SK-N-SH treated with all-trans-retinoic acid at 6 μM for 48 hours (cell line): ENCODE results near the gene GNG2.

Experiments
- ARNTL ChIP-seq: fragments of 450-650 bp; formaldehyde crosslinking; IDR thresholded peaks from 2 replicates; pipeline ENCODE4 v1.5.0; 2020; ENCODE audit warnings: low read depth, mild to moderate bottlenecking, moderate library complexity, borderline replicate concordance
- CSDC2 ChIP-seq: fragments of 250-450 bp; sonication (Bioruptor Pico); IDR thresholded peaks from 2 replicates; pipeline ENCODE4 v1.5.0; 2020; ENCODE audit warnings: mild to moderate bottlenecking, moderate library complexity
- ESRRG ChIP-seq: fragments of 250-450 bp; sonication (Bioruptor Pico); IDR thresholded peaks from 2 replicates; pipeline ENCODE4 v1.6.1; 2021; ENCODE audit warnings: mild to moderate bottlenecking
- GLIS3 ChIP-seq: fragments of 250-450 bp; sonication (Bioruptor Pico); IDR thresholded peaks from 2 replicates; pipeline ENCODE4 v1.5.0; 2020; ENCODE audit warnings: mild to moderate bottlenecking, moderate library complexity
- PPARA ChIP-seq: fragments of 250-450 bp; sonication (Bioruptor Pico); IDR thresholded peaks from 2 replicates; pipeline ENCODE4 v1.5.0; 2020; ENCODE audit warnings: mild to moderate bottlenecking, borderline replicate concordance
- RARB ChIP-seq: fragments of 250-450 bp; sonication (Bioruptor Pico); IDR thresholded peaks from 2 replicates; pipeline ENCODE4 v1.8.0; 2021; ENCODE audit warnings: mild to moderate bottlenecking, moderate library complexity
- SNAI2 ChIP-seq: fragments of 250-450 bp; sonication (Bioruptor Pico); IDR thresholded peaks from 2 replicates; pipeline ENCODE4 v1.5.0; 2020; ENCODE audit warnings: mild to moderate bottlenecking, moderate library complexity
- TCF4 ChIP-seq: fragments of 250-450 bp; sonication (Bioruptor Pico); IDR thresholded peaks from 2 replicates; pipeline ENCODE4 v1.8.0; 2021; ENCODE audit warnings: mild to moderate bottlenecking, moderate library complexity, borderline replicate concordance
- TOX ChIP-seq: fragments of 250-450 bp; sonication (Bioruptor Pico); IDR thresholded peaks from 2 replicates; pipeline ENCODE4 v1.8.0; 2021; ENCODE audit warnings: mild to moderate bottlenecking, moderate library complexity, borderline replicate concordance
- ZFP30 ChIP-seq: fragments of 450-650 bp; formaldehyde crosslinking; IDR thresholded peaks from 2 replicates; pipeline ENCODE4 v1.5.0; 2022; ENCODE audit warnings: mild to moderate bottlenecking, moderate library complexity
- ZNF70 ChIP-seq: fragments of 450-650 bp; formaldehyde crosslinking; IDR thresholded peaks from 2 replicates; pipeline ENCODE4 v1.5.0; 2020; ENCODE audit warnings: mild to moderate bottlenecking, moderate library complexity
- ZNF8 ChIP-seq: fragments of 450-650 bp; formaldehyde crosslinking; IDR thresholded peaks from 2 replicates; pipeline ENCODE4 v1.5.0; 2020; ENCODE audit warnings: mild to moderate bottlenecking, moderate library complexity
- TF ChIP-seq, protein P1 (sequence below): fragments of 250-450 bp; sonication (Bioruptor Pico); IDR thresholded peaks from 2 replicates; pipeline ENCODE4 v1.5.1; 2020; ENCODE audit warnings: low read depth, mild to moderate bottlenecking, moderate library complexity
- TF ChIP-seq, protein P2 (sequence below): fragments of 250-450 bp; sonication (Bioruptor Pico); IDR thresholded peaks from 2 replicates; pipeline ENCODE4 v1.8.0; 2020; ENCODE audit warnings: mild to moderate bottlenecking, moderate library complexity, borderline replicate concordance

DNA sequence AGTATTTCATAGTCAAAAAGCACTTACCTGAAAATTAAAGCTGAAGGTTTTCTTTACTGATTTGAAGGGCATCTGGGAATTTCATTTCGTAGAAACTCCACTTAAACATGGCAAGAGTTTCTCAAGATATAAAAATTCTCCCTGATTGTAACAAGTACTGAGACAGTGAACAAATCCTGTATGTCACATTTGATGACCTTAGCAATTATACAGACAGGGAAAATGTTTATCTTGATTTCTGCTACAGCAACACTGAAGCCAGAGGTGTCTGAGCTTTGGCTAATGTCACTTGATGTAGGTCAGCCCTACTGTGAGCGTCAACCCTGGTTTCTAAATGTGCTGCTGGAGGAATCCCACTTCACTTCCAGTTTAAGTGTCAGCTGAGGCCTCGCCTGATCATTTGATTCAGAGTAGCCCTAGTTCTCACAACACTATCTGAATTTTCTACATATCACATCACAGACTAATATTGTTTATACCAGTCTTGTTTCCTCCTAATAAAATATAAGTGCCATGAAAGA lies 149.8 kb downstream of the GNG2 start:
- TF ChIP-seq ZNF8 (CRISPR knock-in tag) (no peak), ARNTL (CRISPR knock-in tag) (no peak), TCF4 (CRISPR knock-in tag) (no peak), ESRRG (CRISPR knock-in tag) (no peak), GLIS3 (CRISPR knock-in tag) (no peak), CSDC2 (CRISPR knock-in tag) (no peak), RARB (CRISPR knock-in tag) (no peak), SNAI2 (CRISPR knock-in tag) (no peak), ZNF70 (CRISPR knock-in tag) (no peak), PPARA (CRISPR knock-in tag) (no peak), ZFP30 (CRISPR knock-in tag) (no peak), TOX (CRISPR knock-in tag) (no peak)
- TF ChIP-seq, protein P1, sequence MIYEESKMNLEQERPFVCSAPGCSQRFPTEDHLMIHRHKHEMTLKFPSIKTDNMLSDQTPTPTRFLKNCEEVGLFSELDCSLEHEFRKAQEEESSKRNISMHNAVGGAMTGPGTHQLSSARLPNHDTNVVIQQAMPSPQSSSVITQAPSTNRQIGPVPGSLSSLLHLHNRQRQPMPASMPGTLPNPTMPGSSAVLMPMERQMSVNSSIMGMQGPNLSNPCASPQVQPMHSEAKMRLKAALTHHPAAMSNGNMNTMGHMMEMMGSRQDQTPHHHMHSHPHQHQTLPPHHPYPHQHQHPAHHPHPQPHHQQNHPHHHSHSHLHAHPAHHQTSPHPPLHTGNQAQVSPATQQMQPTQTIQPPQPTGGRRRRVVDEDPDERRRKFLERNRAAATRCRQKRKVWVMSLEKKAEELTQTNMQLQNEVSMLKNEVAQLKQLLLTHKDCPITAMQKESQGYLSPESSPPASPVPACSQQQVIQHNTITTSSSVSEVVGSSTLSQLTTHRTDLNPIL (CRISPR knock-in tag), result no peak
- TF ChIP-seq, protein P2, sequence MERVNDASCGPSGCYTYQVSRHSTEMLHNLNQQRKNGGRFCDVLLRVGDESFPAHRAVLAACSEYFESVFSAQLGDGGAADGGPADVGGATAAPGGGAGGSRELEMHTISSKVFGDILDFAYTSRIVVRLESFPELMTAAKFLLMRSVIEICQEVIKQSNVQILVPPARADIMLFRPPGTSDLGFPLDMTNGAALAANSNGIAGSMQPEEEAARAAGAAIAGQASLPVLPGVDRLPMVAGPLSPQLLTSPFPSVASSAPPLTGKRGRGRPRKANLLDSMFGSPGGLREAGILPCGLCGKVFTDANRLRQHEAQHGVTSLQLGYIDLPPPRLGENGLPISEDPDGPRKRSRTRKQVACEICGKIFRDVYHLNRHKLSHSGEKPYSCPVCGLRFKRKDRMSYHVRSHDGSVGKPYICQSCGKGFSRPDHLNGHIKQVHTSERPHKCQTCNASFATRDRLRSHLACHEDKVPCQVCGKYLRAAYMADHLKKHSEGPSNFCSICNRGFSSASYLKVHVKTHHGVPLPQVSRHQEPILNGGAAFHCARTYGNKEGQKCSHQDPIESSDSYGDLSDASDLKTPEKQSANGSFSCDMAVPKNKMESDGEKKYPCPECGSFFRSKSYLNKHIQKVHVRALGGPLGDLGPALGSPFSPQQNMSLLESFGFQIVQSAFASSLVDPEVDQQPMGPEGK (CRISPR knock-in tag), result no peak
